GM19238 (cell line): ENCODE data around the gene RMI2.
A peak's percentile ranks its signal among the peaks of the same experiment; 100 is the strongest.

ENCODE experiments used
- DNase-seq: peaks from one replicate; pipeline ENCODE4 v3.0.0; 2011; ENCODE audit warnings: low spot score; ENCODE audit not compliant: insufficient read length

RMI2 gene

DNA sequence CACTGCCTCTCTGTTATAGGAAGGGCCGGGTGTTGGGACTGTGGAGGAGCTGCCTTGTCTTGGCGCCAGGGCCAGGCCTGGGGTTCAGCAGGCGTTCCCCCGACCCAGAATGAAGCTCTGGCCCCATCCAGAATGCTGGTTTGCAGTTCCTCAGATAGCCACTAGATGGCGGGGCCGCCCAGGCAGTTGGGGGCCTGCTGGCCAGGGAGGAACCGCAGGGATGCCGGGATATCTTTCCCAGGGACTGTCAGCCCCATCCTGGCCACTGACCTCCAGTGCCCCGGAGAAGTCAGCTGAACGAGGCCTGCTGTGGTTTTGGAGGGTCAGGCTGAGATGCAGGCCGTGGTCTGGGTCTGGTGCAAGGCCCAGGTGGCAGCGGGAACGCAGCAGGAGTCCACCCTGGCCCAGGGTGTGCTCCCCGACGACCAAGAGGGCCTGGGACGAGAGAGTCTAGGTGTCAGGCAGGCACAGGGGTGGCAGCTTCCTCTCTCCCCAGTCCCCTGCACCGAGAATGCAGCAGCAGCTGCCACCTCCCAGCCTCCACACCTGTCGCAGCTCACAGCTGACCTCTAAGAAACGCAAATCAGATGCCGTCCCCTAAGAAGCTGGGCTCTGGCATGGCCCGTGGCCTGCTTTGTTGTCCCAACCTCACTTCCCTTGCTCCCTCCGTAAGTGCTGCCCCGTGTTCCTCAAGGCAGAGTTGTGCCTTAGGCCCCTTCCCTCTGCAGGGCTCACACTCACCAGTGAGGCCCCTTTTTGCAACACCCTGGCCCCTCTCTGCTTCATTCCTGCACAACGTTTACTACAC, 51.2 kb downstream of the RMI2 start:
- DNase-seq = peak; percentile 80

DNA sequence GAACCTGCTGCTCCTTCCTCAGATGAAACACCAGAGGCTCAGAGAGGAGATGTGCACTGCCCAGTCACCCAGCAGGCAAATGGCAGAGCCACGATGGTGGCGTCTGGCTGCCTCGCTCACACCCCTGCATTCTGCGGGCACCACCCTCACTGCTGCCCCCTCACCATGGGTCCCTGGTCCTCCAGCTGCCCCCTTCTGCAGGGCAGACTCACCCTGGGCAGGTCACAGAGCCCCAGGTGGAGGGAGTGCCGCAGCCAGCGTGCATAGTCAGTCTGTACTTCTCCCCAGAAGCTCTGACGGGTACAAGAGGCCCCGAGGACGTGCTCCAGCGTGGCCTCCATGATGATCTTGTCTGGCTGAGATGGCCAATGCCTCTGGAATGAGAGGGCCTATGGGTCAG, 52.9 kb downstream of the RMI2 start:
- DNase-seq = no peak

DNA sequence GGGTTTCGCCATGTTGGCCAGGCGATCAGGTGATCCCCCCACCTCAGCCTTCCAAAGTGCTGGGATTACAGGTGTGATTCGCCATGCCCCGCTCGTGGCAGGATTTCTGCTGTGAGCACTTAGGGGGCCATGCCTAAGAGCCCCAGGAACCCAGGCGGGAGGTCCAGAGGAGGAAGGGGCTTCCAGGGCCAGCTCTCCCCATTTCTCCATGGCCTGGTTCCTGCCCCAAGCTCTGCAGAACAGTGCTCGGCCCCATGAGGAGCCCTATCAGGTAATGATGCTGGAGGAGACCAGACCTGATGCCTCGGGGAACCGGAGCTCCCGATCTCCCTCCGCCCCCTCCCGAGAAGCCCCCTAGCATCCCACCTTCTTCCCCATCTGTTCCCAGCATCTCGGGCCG, 53.6 kb downstream of the RMI2 start:
- DNase-seq = no peak

DNA sequence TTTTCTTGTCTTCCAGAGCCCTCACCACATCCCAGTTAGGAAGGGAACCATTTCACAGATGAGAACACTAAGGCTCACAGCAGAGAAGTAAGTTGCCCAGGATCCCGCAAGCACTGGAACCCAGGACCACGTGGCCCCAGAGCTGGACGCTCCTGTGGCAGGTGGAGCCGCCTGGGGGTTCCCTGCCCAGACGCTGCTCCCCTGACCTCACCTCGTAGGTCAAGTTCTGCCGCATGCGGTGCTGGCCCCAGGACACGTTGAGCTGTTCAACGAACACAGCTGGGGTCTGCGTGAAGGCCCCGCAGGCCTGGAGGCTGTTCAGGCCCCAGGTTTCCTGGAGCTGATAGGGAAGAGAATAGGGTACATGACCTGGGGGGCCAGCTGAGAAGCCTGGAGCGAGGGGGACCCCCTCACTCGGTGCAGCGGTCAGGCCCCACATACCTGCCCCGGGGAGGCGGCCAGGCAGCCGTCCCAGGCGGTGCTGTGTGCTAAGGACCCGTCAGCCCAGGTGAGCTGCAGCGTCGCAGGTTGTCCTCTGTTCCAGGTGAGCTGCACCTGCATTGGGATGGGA, 54.1 kb downstream of the RMI2 start:
- DNase-seq = no peak

DNA sequence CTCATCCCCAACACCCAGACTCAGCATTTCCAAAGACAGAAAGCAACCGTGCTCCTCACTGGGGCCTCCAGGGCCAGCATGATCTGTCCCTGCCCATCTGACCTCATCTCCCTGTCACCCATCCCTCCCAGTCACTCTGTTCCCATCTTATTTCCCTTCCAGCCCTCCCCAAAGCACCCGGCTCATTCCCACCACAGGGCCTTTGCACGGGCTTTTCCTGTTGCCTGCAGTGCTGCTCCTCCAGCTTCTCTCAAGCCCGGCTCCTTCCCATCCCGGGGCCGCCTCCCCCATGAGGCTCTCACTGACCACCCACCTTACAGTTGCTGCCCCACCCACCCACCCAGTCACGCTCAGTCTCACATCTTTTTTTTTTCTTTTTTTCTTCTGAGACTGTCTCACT, 54.8 kb downstream of the RMI2 start:
- DNase-seq = no peak
